HEK293T (cell line): ENCODE results near the gene MED27.

Experiments
- CTCF ChIA-PET: fragments of 350-600 bp; formaldehyde crosslinking; extraction: SDS; loops from one replicate; lab custom pipeline; 2021; ENCODE audit warnings: antibody characterized with exemption, inconsistent platforms; lab: Yijun Ruan, JAX
- POLR2A ChIA-PET: fragments of 350-600 bp; formaldehyde crosslinking; extraction: SDS; loops from one replicate; lab custom pipeline; 2020; ENCODE audit warnings: antibody characterized with exemption, inconsistent platforms; lab: Yijun Ruan, JAX
- DNase-seq: peaks from one replicate; pipeline ENCODE4 v3.0.0; 2012; ENCODE audit warnings: mixed read lengths; ENCODE audit errors: extremely low spot score
- ARNT ChIP-seq: fragments of 450-650 bp; IDR thresholded peaks from 2 replicates; pipeline ENCODE4 v1.6.1; 2017; ENCODE audit warnings: mild to moderate bottlenecking
- BHLHE40 ChIP-seq: fragments of 450-650 bp; IDR thresholded peaks from 2 replicates; pipeline ENCODE4 v1.6.1; 2016; ENCODE audit warnings: mild to moderate bottlenecking, moderate library complexity, borderline replicate concordance
- CTBP1 ChIP-seq: fragments of 450-650 bp; IDR thresholded peaks from 2 replicates; pipeline ENCODE4 v1.6.1; 2016; ENCODE audit warnings: borderline replicate concordance
- ELF4 ChIP-seq: fragments of 450-650 bp; IDR thresholded peaks from 2 replicates; pipeline ENCODE4 v1.6.1; 2017; ENCODE audit warnings: antibody characterized with exemption
- FOXA1 ChIP-seq: fragments of 450-650 bp; IDR thresholded peaks from 2 replicates; pipeline ENCODE4 v1.6.1; 2016; ENCODE audit warnings: mild to moderate bottlenecking
- FOXK2 ChIP-seq: fragments of 450-650 bp; IDR thresholded peaks from 2 replicates; pipeline ENCODE4 v1.6.1; 2016; ENCODE audit warnings: mild to moderate bottlenecking
- FOXM1 ChIP-seq: fragments of 450-650 bp; IDR thresholded peaks from 2 replicates; pipeline ENCODE4 v1.6.1; 2017; ENCODE audit warnings: mild to moderate bottlenecking, borderline replicate concordance
- HDGF ChIP-seq: fragments of 450-650 bp; IDR thresholded peaks from 2 replicates; pipeline ENCODE4 v1.6.1; 2017; ENCODE audit warnings: antibody characterized with exemption, borderline replicate concordance
- L3MBTL2 ChIP-seq: fragments of 450-650 bp; conservative IDR thresholded peaks from 2 replicates; pipeline ENCODE4 v1.6.1; 2016; ENCODE audit warnings: mild to moderate bottlenecking
- LEF1 ChIP-seq: fragments of 450-650 bp; IDR thresholded peaks from 2 replicates; pipeline ENCODE4 v1.6.1; 2017; ENCODE audit warnings: mild to moderate bottlenecking, borderline replicate concordance
- NFRKB ChIP-seq: fragments of 450-650 bp; IDR thresholded peaks from 2 replicates; pipeline ENCODE4 v1.6.1; 2016; ENCODE audit warnings: mild to moderate bottlenecking, moderate library complexity
- SP1 ChIP-seq: fragments of 450-650 bp; IDR thresholded peaks from 2 replicates; pipeline ENCODE4 v1.6.1; 2017
- SUZ12 ChIP-seq: fragments of 450-650 bp; IDR thresholded peaks from 2 replicates; pipeline ENCODE4 v1.6.1; 2016; ENCODE audit warnings: mild to moderate bottlenecking
- TARDBP ChIP-seq: fragments of 450-650 bp; IDR thresholded peaks from 2 replicates; pipeline ENCODE4 v1.6.1; 2016
- ZNF384 ChIP-seq: fragments of 450-650 bp; IDR thresholded peaks from 2 replicates; pipeline ENCODE4 v1.6.1; 2016
- TF ChIP-seq, protein P1 (sequence below): fragments of 450-650 bp; IDR thresholded peaks from 2 replicates; pipeline ENCODE4 v1.6.1; 2016

MED27 gene

DNA sequence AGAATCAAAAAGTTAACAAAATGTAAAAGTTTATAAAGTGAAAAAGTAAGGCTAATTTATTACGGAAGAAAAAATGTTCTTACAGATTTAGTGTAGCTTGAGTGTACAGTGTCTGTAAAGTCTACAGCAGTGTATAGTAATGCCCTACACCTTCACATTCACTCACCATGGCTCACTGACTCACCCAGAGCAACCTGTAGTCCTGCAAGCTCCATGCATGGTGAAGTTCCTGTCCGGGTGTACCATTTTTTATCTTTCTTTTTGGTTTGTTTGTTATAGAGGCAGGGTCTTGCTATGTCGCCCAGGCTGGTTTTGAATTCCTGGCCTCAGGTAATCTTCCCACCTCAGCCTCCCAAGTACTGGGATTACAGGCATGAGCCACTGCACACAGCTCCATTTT lies 93.6 kb downstream of the MED27 start:
- no peak for DNase-seq
- CTCF ChIA-PET = no interaction called here
- no peak for TF ChIP-seq FOXK2
- TF ChIP-seq, protein P1, sequence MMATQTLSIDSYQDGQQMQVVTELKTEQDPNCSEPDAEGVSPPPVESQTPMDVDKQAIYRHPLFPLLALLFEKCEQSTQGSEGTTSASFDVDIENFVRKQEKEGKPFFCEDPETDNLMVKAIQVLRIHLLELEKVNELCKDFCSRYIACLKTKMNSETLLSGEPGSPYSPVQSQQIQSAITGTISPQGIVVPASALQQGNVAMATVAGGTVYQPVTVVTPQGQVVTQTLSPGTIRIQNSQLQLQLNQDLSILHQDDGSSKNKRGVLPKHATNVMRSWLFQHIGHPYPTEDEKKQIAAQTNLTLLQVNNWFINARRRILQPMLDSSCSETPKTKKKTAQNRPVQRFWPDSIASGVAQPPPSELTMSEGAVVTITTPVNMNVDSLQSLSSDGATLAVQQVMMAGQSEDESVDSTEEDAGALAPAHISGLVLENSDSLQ = no peak
- TF ChIP-seq BHLHE40 = no peak
- TF ChIP-seq SUZ12 = no peak
- no peak for TF ChIP-seq LEF1
- no peak for TF ChIP-seq TARDBP
- TF ChIP-seq FOXA1 = no peak
- TF ChIP-seq CTBP1 = no peak
- TF ChIP-seq HDGF = no peak
- TF ChIP-seq FOXM1 = no peak
- TF ChIP-seq NFRKB = no peak
- TF ChIP-seq ELF4 = no peak
- TF ChIP-seq ARNT = no peak
- TF ChIP-seq SP1 = no peak
- TF ChIP-seq ZNF384 = no peak
- POLR2A ChIA-PET = no interaction called here

- TF ChIP-seq SUZ12 (no peak), TARDBP (no peak), BHLHE40 (no peak), ELF4 (no peak), NFRKB (no peak), SP1 (no peak), FOXA1 (no peak), CTBP1 (no peak), L3MBTL2 (no peak)
- TF ChIP-seq, protein P1 = no peak
- POLR2A ChIA-PET = no interaction called here
- DNase-seq = no peak
- CTCF ChIA-PET = no interaction called here
Measured at GRCh38 chr9:131984564-131984963, 95.1 kb downstream of the MED27 start.

GRCh38 chr9:131982671-131983239 lies 96.9 kb downstream of the MED27 start:
- TF ChIP-seq L3MBTL2 (no peak), ZNF384 (no peak), CTBP1 (no peak), NFRKB (no peak), TARDBP (no peak), FOXK2 (no peak), ELF4 (no peak)
- ChIA-PET CTCF (no interaction called here), POLR2A (no interaction called here)

GRCh38 chr9:131982102-131982501 lies 97.6 kb downstream of the MED27 start:
- CTCF ChIA-PET = no interaction called here
- TF ChIP-seq BHLHE40 (no peak), SUZ12 (no peak), SP1 (no peak), FOXM1 (no peak), NFRKB (no peak), TARDBP (no peak), CTBP1 (no peak), LEF1 (no peak), HDGF (no peak), ZNF384 (no peak), FOXK2 (no peak), ELF4 (no peak), FOXA1 (no peak), ARNT (no peak), L3MBTL2 (no peak)
- TF ChIP-seq, protein P1 = no peak
- POLR2A ChIA-PET = no interaction called here
- DNase-seq = no peak

More at GRCh38 chr9:131982671-131983239, 96.9 kb downstream of the MED27 start:
- no peak for DNase-seq

GRCh38 chr9:131981116-131981776 lies 98.4 kb downstream of the MED27 start:
- TF ChIP-seq L3MBTL2 (no peak), BHLHE40 (no peak), ZNF384 (no peak), FOXM1 (no peak), SP1 (no peak), NFRKB (no peak), ARNT (no peak), TARDBP (no peak), FOXK2 (no peak), HDGF (no peak), LEF1 (no peak), FOXA1 (no peak), CTBP1 (no peak), SUZ12 (no peak), ELF4 (no peak)
- TF ChIP-seq, protein P1 = no peak
- no peak for DNase-seq
- ChIA-PET CTCF (no interaction called here), POLR2A (no interaction called here)
